Activated CD4-positive, alpha-beta T cell treated with anti-CD3 and anti-CD28 coated beads, Interleukin-2, amount 10 ng/mL, durations not matched to agents 24 days and 14 days (primary cell): ENCODE data around the gene FHAD1. TPM values are rescaled to one million over a fixed set of nuclear protein-coding genes. Genes with fewer than 3 reads are reported as not detected.
"Not testable (repeated sequence)": the region's sequence is repeated elsewhere in the genome, so short reads cannot be mapped to it uniquely, and the experiment has no call there.

Experiments
- DNase-seq: peaks from one replicate; pipeline ENCODE4 v3.0.0; 2022
- H3K27ac Mint-ChIP-seq: one replicate; pipeline ENCODE4 v1.8.0; 2022; ENCODE audit warnings: mild to moderate bottlenecking, mixed read lengths
- H3K27me3 Mint-ChIP-seq: one replicate; pipeline ENCODE4 v1.8.0; 2022; ENCODE audit warnings: mixed read lengths
- H3K36me3 Mint-ChIP-seq: one replicate; pipeline ENCODE4 v1.8.0; 2022; ENCODE audit warnings: low read depth, mild to moderate bottlenecking, mixed read lengths
- H3K4me1 Mint-ChIP-seq: one replicate; pipeline ENCODE4 v1.8.0; 2021; ENCODE audit warnings: mixed read lengths
- H3K4me3 Mint-ChIP-seq: one replicate; pipeline ENCODE4 v1.8.0; 2022; ENCODE audit warnings: mild to moderate bottlenecking, moderate library complexity, mixed read lengths
- H3K9me3 Mint-ChIP-seq: one replicate; pipeline ENCODE4 v1.8.0; 2021; ENCODE audit warnings: mixed read lengths
- intact Hi-C: fragments of 100-400 bp; cut with micrococcal nuclease; formaldehyde crosslinking; loops from one replicate; pipeline ENCODE4 v1.15.1; 2023
- total RNA-seq: library from RNA; stranded (reverse); gene quantifications from 2 replicates; pipeline ENCODE4 v1.2.3, GENCODE V29; 2022

The FHAD1 gene
- total RNA-seq, 1 donor from 2014 or later, result not detected

DNA sequence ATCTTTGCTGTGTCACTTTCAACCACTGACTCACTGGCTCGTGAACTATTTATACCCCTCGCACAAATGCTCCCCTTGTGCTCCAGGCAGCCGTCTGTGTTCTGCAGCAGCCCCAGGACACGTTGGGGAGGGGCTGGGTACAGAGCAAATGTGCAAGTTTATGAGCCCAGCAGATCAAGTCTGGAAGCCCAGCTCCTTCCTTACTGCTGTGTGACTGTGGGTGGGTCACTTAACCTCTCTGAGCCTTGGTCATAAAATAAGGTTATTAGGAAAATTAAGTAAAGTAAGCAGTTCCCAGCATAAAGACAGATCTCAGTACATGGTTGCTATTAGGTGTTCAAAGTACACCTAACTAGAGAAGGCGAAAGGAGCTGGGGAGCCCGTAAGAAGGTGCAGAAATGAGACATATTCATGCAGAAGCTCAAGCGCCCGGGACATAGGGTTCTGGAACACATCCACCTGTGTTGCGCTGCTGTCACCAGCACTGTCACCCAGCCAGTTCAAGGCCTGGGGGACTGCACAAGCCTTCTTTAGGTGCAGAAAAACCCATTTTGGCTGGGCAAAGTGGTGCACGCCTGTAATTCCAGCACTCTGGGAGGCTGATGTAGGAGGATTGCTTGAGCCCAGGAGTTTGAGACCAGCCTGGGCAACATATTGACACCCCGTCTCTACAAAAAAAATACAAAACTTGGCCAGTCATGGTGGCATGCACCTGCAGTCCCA lies 176.5 kb downstream of the FHAD1 start:
- Mint-ChIP-seq H3K4me3 (no peak overlapping the region), H3K4me1 (peaks cover 26% of the 10 kb centered on the region), H3K27ac (no peak overlapping the region), H3K27me3 (no peaks in the 10 kb centered on the region), H3K9me3 (no peaks in the 10 kb centered on the region), H3K36me3 (peaks cover 32% of the 10 kb centered on the region)
- intact Hi-C loops, result no loop called here
- no peak for DNase-seq

DNA sequence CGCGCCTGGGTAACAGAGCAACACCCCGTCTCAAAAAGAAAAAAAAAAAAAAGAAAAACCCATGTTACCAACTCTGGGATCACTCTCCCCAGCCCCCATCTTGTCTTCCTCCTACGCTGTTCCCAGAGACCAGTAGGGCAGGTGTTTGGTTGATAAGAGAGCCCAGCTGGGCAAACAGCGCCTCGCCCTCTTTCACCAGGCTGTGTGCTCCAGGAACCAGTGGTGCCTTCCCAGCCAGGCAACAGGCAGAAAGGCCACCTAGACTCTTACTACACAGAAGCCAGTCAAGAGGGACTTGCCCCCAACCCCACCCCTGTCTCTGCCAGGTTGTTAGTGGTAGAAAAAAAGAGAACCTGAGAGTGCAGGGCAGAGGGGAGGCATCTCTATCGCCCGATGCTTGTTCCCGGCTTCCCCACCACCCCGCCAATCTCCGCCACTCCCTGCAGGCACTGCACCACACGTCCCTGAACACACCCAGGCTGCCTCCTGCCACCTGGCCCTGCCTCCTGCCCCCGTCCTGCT lies 177.2 kb downstream of the FHAD1 start:
- H3K4me3 Mint-ChIP-seq, result no peak overlapping the region
- H3K27ac Mint-ChIP-seq, result peak overlapping the region; percentile 35
- peaks cover 28% of the 10 kb centered on the region for H3K36me3 Mint-ChIP-seq

DNA sequence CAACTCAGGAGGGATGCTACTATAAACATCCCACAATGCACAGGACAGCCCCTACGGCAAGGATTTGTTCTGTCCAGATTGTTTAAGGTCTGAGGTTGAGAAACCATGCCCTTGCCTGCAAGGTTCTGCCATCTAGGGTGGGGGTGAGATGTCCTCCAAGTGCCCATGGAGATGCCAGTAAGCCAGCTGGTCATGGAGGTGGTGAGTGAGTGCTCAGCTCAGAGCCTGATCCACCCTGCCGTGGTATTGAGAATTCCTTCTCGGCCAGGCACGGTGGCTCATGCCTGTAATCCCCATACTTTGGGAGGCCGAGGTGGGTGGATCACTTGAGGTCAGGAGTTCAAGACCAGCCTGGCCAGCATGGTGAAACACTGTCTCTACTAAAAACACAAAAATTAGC lies 178.0 kb downstream of the FHAD1 start:
- H3K36me3 Mint-ChIP-seq, result peaks cover 26% of the 10 kb centered on the region
- H3K27me3 Mint-ChIP-seq, result no peaks in the 10 kb centered on the region
- intact Hi-C loops, result no loop called here
- no peaks in the 10 kb centered on the region for H3K9me3 Mint-ChIP-seq
- no peak overlapping the region for H3K4me3 Mint-ChIP-seq
- H3K4me1 Mint-ChIP-seq, result peaks cover 17% of the 10 kb centered on the region
- no peak for DNase-seq
- no peak overlapping the region for H3K27ac Mint-ChIP-seq

More for the DNA sequence above, 177.2 kb downstream of the FHAD1 start:
- DNase-seq, result no peak
- intact Hi-C loops, result no loop called here
- H3K27me3 Mint-ChIP-seq, result no peaks in the 10 kb centered on the region
- H3K4me1 Mint-ChIP-seq, result peaks cover 22% of the 10 kb centered on the region
- no peaks in the 10 kb centered on the region for H3K9me3 Mint-ChIP-seq

DNA sequence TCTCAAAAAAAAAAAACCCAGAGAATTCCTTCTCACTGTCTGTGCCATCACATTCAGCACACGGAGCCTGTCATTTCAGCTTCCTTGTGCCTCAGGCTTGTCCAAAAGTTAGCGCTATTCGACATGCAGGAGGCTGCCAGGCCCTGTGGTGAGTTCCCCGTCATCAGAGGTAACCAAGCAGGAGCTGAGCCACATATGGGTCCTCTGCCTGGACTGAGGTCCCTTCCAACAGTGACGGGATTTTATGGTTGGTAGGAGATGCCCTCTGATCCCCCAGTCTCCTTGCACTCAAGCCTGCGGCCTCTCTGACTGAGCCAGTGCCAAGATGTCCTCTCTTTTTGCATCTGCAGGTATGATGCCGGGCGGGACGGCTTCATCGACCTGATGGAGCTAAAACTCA lies 178.5 kb downstream of the FHAD1 start:
- intact Hi-C loops, result no loop called here
- H3K27ac Mint-ChIP-seq, result peak overlapping the region; percentile 26
- H3K4me3 Mint-ChIP-seq, result no peak overlapping the region
- no peaks in the 10 kb centered on the region for H3K9me3 Mint-ChIP-seq
- H3K36me3 Mint-ChIP-seq, result peaks cover 26% of the 10 kb centered on the region
- no peak for DNase-seq
- no peaks in the 10 kb centered on the region for H3K27me3 Mint-ChIP-seq
- peaks cover 16% of the 10 kb centered on the region for H3K4me1 Mint-ChIP-seq

DNA sequence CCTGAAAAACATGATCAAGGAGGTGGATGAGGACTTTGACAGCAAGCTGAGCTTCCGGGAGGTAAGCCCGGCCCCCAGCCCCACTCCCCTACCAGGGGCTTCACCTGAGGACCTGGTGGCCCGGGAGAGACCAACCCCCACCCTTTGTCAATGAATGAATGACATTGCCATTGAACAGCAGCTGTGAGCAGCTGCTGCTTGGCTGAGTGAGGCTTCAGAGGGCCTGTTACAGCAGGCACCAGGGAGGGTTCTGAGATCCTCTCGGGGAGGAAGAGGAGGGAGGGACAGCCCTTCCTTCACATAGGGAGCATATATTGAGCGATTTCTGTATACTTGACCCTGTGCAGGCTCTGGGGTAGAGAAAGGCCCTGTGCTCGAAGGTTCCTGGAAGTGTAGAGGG lies 178.9 kb downstream of the FHAD1 start:
- no peak overlapping the region for H3K4me3 Mint-ChIP-seq
- peaks cover 16% of the 10 kb centered on the region for H3K4me1 Mint-ChIP-seq
- DNase-seq, result no peak
- H3K27me3 Mint-ChIP-seq, result no peaks in the 10 kb centered on the region
- peaks cover 22% of the 10 kb centered on the region for H3K36me3 Mint-ChIP-seq
- no peak overlapping the region for H3K27ac Mint-ChIP-seq
- intact Hi-C loops, result no loop called here
- H3K9me3 Mint-ChIP-seq, result no peaks in the 10 kb centered on the region

DNA sequence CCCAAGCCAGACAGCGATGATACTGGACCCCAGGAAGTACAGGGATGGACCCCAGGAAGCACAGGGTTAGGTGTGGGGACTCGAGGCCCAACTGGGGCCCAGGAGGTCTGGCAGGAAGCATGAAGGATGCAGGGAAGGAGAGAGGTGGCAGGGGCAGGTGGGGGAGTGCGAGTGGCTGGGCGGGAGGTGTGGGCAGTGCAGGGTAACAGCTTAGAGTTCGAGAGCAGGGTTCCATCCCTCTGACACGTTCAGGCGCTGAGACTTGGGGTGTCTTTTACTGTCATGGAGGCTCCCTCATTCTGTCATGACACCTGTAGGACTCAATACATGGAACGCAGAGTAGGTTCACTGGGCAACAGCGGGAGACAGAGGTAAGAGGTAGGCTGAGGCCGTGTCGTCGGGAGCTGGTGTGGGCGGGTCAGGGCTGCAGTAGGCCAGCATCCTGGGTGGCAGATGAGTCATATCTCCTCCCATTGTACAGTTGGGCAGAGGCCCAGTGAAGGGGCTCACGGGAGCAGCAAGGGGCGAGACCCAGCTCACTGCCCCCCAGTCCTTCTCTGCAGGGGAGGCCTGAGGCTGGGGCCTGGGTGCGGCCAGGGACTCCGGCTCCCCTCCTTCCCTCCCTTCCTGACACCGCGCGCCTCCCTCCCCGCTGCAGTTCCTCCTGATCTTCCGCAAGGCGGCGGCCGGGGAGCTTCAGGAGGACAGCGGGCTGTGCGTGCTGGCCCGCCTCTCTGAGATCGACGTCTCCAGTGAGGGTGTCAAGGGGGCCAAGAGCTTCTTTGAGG lies 179.7 kb downstream of the FHAD1 start:
- intact Hi-C loops, result no loop called here
- Mint-ChIP-seq H3K9me3 (no peaks in the 10 kb centered on the region), H3K4me3 (no peak overlapping the region), H3K4me1 (peaks cover 16% of the 10 kb centered on the region), H3K27me3 (no peaks in the 10 kb centered on the region), H3K27ac (peak overlapping the region; percentile 73), H3K36me3 (peaks cover 18% of the 10 kb centered on the region)
- DNase-seq, result peak; percentile 56

DNA sequence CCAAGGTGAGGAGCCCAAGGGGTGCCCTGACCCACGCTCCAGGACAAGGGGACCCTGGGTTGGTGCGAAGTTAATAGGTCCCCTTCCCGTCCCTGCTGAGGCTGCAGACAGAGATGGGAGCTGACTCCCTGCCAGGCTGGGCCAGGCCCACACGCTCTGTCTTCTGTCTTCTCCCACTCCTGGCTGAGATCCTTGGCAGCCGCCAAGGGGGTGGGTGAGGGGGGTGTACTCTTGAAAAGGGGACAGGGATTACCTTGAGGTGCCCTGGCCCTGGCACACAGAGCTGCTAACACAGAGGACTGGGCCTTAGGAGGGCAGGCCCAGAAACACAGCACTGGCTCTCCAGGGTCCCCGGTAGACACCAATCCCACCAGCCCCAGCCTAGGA lies 180.2 kb downstream of the FHAD1 start:
- DNase-seq, result no peak
- no peak overlapping the region for H3K27ac Mint-ChIP-seq
- H3K4me3 Mint-ChIP-seq, result no peak overlapping the region
- peaks cover 16% of the 10 kb centered on the region for H3K4me1 Mint-ChIP-seq
- intact Hi-C loops, result no loop called here
- no peaks in the 10 kb centered on the region for H3K9me3 Mint-ChIP-seq
- no peaks in the 10 kb centered on the region for H3K27me3 Mint-ChIP-seq
- peaks cover 16% of the 10 kb centered on the region for H3K36me3 Mint-ChIP-seq

DNA sequence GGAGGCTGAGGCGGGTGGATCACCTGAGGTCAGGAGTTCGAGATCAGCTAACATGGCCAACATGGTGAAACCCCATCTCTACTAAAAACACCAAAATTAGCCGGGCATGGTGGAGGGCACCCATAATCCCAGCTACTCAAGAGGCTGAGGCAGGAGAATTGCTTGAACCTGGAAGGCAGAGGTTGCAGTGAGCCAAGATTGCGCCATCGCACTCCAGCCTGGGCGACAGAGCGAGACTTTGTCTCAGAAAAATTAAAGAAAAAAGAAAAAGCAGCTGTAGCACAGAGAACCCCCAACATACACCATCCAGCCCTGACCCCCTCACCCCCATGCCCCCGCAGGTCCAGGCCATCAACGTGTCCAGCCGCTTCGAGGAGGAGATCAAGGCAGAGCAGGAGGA lies 181.2 kb downstream of the FHAD1 start:
- H3K27me3 Mint-ChIP-seq, H3K27ac Mint-ChIP-seq, H3K4me3 Mint-ChIP-seq, DNase-seq, intact Hi-C loops, H3K9me3 Mint-ChIP-seq: not testable (repeated sequence)
- peaks cover 16% of the 10 kb centered on the region for H3K4me1 Mint-ChIP-seq
- H3K36me3 Mint-ChIP-seq, result peaks cover 16% of the 10 kb centered on the region

DNA sequence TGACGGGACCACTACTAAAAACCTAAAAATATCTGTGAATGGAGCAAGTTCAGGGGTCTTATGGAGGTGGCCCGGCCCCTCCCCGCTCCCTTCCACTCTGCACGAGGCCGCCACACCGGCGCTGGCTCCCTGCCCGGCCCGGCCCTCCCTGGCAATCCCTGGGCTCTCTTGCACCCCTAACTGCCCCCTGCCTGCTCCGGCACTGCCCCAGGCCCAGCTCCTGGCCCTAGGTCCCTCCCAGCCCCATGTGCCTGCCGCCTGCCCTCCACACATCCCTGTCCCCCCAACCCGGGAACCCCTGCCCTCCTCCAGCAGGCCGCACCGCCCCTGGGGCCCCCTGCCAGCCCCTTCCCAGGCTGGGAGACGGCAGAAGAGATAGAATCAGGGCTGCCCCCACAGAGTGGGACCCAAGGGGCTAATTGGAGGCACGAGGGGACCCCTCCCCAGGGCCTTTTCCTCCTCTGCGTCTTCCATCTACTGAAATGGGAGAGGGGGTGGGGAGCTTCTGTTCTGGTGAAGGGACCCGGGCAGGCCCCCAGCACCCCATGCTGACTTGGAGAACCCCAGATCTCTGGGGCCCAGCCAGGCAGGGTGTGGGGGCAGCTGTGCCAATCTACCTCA lies 181.9 kb downstream of the FHAD1 start:
- Mint-ChIP-seq H3K27me3 (no peaks in the 10 kb centered on the region), H3K27ac (no peak overlapping the region), H3K4me3 (no peak overlapping the region), H3K4me1 (peaks cover 16% of the 10 kb centered on the region), H3K9me3 (no peaks in the 10 kb centered on the region), H3K36me3 (peaks cover 16% of the 10 kb centered on the region)
- intact Hi-C loops, result no loop called here
- DNase-seq, result no peak

DNA sequence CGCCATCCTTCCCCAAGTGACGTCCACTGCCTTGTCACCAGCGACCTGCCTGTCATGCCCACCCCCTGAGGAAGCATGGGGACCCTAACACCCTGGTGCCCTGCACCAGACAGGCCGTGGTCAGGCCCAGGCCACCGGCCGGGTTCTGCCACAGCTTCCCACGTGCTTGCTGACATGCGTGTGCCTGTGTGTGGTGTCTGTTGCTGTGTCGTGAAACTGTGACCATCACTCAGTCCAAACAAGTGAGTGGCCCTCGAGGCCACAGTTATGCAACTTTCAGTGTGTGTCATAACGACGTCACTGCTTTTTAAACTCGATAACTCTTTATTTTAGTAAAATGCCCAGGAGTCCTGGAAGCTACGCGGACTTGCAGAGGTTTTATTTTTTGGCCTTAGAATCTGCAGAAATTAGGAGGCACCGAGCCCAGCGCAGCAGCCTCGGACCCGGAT lies 182.7 kb downstream of the FHAD1 start:
- Mint-ChIP-seq H3K27ac (no peak overlapping the region), H3K4me1 (peaks cover 12% of the 10 kb centered on the region), H3K9me3 (no peaks in the 10 kb centered on the region), H3K36me3 (peaks cover 15% of the 10 kb centered on the region), H3K27me3 (no peaks in the 10 kb centered on the region), H3K4me3 (no peak overlapping the region)
- DNase-seq, result no peak
- intact Hi-C loops, result loop anchor here (10.0 kb wide), 1 partner anchor 305 kb away; no protein-coding TSS in a partner anchor

DNA sequence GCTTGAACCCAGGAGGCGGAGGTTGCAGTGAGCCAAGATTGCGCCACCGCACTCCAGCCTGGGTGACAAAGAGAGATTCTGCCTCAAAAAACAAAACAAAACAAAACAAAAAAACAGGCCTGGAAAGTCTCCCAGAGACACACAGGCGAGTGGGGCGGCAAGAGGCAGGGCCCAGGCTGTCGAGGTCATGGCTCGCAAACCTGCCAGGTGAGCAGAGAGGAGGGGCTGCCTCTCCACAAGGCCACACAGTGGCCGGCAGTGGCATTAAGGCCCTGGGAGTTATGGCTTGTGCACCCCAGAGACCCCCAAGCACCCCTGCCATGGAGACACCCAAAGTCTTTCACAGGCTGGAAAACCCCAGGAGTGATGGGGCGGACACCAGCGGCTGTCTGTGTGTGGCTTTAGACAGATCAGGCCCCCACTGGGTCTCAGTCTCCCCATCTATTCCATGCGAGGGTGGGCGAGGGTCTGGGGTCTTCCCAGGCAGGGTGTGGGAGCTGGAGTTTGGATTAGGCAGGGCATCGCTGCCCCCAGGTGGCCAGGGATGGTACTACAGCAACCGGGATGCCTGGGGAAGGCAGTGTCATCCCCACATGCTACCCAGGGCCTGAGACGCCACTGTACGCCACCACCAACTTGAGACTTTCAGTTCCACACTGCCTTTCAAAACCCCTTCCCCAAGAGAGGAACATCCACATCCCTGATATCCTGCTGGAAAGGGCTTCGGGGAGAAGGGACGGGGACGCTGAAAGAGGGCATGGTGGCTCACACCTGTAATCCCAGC lies 184.0 kb downstream of the FHAD1 start:
- Mint-ChIP-seq H3K4me1 (peaks cover 12% of the 10 kb centered on the region), H3K27me3 (no peaks in the 10 kb centered on the region), H3K4me3 (no peak overlapping the region), H3K9me3 (no peaks in the 10 kb centered on the region), H3K36me3 (peaks cover 15% of the 10 kb centered on the region), H3K27ac (no peak overlapping the region)
- intact Hi-C loops, result loop anchor here (1.0 to 10.0 kb wide), 2 partner anchors 108 to 306 kb away; no protein-coding TSS in a partner anchor
- peak; percentile 92 for DNase-seq

DNA sequence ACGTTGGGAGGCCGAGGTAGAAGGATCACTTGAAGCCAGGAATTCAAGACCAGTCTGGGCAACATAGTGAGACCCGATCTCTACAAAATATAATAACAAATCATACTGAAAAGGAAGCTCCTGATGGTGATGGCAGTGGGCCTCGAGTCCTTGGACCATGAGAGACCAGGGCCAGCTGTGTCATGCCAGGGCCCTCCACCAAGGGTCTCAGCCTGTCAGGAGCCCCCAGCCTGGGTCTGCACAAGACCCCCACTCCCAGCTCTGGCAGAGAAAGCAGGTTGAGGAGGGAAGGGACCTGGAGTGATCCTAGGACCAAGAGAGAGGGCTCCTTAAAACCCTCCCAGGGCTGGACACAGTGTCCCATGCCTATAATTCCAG lies 184.5 kb downstream of the FHAD1 start:
- Mint-ChIP-seq H3K27me3 (no peaks in the 10 kb centered on the region), H3K4me1 (peaks cover 6% of the 10 kb centered on the region), H3K27ac (no peak overlapping the region), H3K36me3 (peaks cover 9% of the 10 kb centered on the region), H3K4me3 (no peak overlapping the region), H3K9me3 (no peaks in the 10 kb centered on the region)
- intact Hi-C loops, result loop anchor here (1.0 to 10.0 kb wide), 2 partner anchors 108 to 307 kb away; no protein-coding TSS in a partner anchor
- no peak for DNase-seq

DNA sequence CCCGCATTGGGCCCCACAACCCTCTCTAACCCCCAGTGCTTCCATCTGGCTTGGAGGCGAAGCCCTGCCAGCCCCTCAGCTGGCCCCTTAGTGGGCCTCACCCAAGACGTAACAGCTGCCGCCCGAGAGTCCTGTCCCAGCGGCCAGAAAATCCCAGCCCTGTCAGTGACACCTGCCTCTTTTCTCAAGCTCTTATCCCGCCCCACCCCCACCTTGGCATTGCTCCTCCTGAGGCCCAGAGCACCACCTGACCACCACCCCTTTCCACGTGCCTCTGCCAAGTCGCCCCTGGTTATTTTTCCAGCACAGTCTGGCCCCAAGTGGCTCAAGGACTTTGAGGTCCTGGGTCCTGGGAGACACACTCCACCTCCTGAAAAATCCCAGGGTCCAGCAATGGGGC lies 185.3 kb downstream of the FHAD1 start:
- DNase-seq, result no peak
- Mint-ChIP-seq H3K27me3 (no peaks in the 10 kb centered on the region), H3K4me3 (no peak overlapping the region), H3K4me1 (peaks cover 5% of the 10 kb centered on the region), H3K27ac (no peak overlapping the region), H3K9me3 (no peaks in the 10 kb centered on the region), H3K36me3 (peaks cover 7% of the 10 kb centered on the region)
- intact Hi-C loops, result loop anchor here (10.0 kb wide), 1 partner anchor 308 kb away; no protein-coding TSS in a partner anchor
